Esophagus (tissue), 2 donors: ENCODE data around the gene CAPN6. TPM values are rescaled to one million over a fixed set of nuclear protein-coding genes. Genes with fewer than 3 reads are reported as not detected.

ENCODE experiments used
- H3K27ac ChIP-seq, 2 donors: one replicate each; pipeline ENCODE4 v1.5.1; 2013; ENCODE audit warnings: low read depth in 2 of 2, mild to moderate bottlenecking in 2 of 2, inconsistent platforms in 1 of 2, low read length in 1 of 2, moderate library complexity in 1 of 2
- H3K27me3 ChIP-seq, 2 donors: one replicate each; pipeline ENCODE4 v1.6.1; 2013; ENCODE audit warnings: low read length in 2 of 2, control low read depth in 1 of 2, mild to moderate bottlenecking in 1 of 2; ENCODE audit not compliant: insufficient read depth in 2 of 2, control insufficient read depth in 1 of 2
- H3K36me3 ChIP-seq, 2 donors: one replicate each; pipeline ENCODE4 v1.6.1; 2013; ENCODE audit warnings: low read length in 1 of 2; ENCODE audit not compliant: control insufficient read depth in 2 of 2, insufficient read depth in 2 of 2
- H3K4me1 ChIP-seq, 2 donors: one replicate each; pipeline ENCODE4 v1.6.1; 2013; ENCODE audit warnings: low read length in 1 of 2; ENCODE audit not compliant: control insufficient read depth in 2 of 2, insufficient read depth in 2 of 2
- H3K4me3 ChIP-seq, 2 donors: one replicate each; pipeline ENCODE4 v1.5.1; 2013; ENCODE audit warnings: low read length in 2 of 2, mild to moderate bottlenecking in 2 of 2, low read depth in 1 of 2, moderate library complexity in 1 of 2
- H3K9me3 ChIP-seq, 2 donors: one replicate each; pipeline ENCODE4 v1.6.1; 2013; ENCODE audit warnings: mild to moderate bottlenecking in 2 of 2, low read depth in 1 of 2, low read length in 1 of 2, moderate library complexity in 1 of 2; ENCODE audit not compliant: control insufficient read depth in 2 of 2, insufficient read depth in 1 of 2
- WGBS, 2 donors: extraction: QIAGEN DNeasy Blood & Tissue Kit; methylation state at CpG; one replicate each; pipeline ENCODE4 v1.1.7; 2013; 5-methylcytosine and 5-hydroxymethylcytosine counted together
- polyA plus RNA-seq, 2 donors: library from polyadenylated mRNA; stranded (reverse); fragments of 200-250 nt; gene quantifications; one replicate each; pipeline ENCODE4 v1.2.3, GENCODE V29; 2013
- donor health status: healthy with polysubstance abuse.
- donor health status: Bipolar disorder and iron deficiency.

The CAPN6 gene
- polyA plus RNA-seq, 2 donors = 0.72 to 1.3 TPM

GRCh38 chrX:111282139-111282538 is 11.9 kb upstream of the CAPN6 start:
- no peaks in the 10 kb centered on the region for H3K9me3 ChIP-seq
- H3K4me1 ChIP-seq = no peaks in the 10 kb centered on the region
- H3K27ac ChIP-seq = no peak overlapping the region
- no peak overlapping the region for H3K4me3 ChIP-seq
- H3K36me3 ChIP-seq = no peaks in the 10 kb centered on the region
- peaks cover 0 to 3% of the 10 kb centered on the region in 2 donors for H3K27me3 ChIP-seq
- 80 to 88% methylated on average over 6 of the region's 6 CpGs for WGBS, 2 donors

GRCh38 chrX:111268506-111268905 is 1.8 kb downstream of the CAPN6 start:
- peaks cover 0 to 8% of the 10 kb centered on the region in 2 donors for H3K27me3 ChIP-seq
- 28 to 39% methylated on average over 2 of the region's 2 CpGs for WGBS, 2 donors

GRCh38 chrX:111265486-111265885 is 4.8 kb downstream of the CAPN6 start:
- no peaks in the 10 kb centered on the region for H3K9me3 ChIP-seq
- H3K4me1 ChIP-seq = no peaks in the 10 kb centered on the region
- H3K27ac ChIP-seq = no peak overlapping the region
- no peak overlapping the region for H3K4me3 ChIP-seq
- H3K27me3 ChIP-seq = peaks cover 0 to 15% of the 10 kb centered on the region in 2 donors
- 63 to 73% methylated on average over 2 of the region's 2 CpGs for WGBS, 2 donors
- H3K36me3 ChIP-seq = no peaks in the 10 kb centered on the region

More at GRCh38 chrX:111268506-111268905, 1.8 kb downstream of the CAPN6 start:
- no peak overlapping the region for H3K27ac ChIP-seq
- no peaks in the 10 kb centered on the region for H3K4me1 ChIP-seq
- H3K36me3 ChIP-seq = no peaks in the 10 kb centered on the region
- H3K9me3 ChIP-seq = no peaks in the 10 kb centered on the region
- H3K4me3 ChIP-seq = no peak overlapping the region

GRCh38 chrX:111264385-111264784 is 5.9 kb downstream of the CAPN6 start:
- no peak overlapping the region for H3K4me3 ChIP-seq
- peaks cover 0 to 12% of the 10 kb centered on the region in 2 donors for H3K27me3 ChIP-seq
- WGBS, 2 donors = 81 to 85% methylated on average over 2 of the region's 2 CpGs
- H3K27ac ChIP-seq = no peak overlapping the region
- no peaks in the 10 kb centered on the region for H3K9me3 ChIP-seq
- H3K4me1 ChIP-seq = no peaks in the 10 kb centered on the region
- no peaks in the 10 kb centered on the region for H3K36me3 ChIP-seq

GRCh38 chrX:111262086-111262485 is 8.2 kb downstream of the CAPN6 start:
- Histone ChIP-seq H3K4me3 (no peak overlapping the region), H3K9me3 (no peaks in the 10 kb centered on the region), H3K27me3 (peaks cover 0 to 10% of the 10 kb centered on the region in 2 donors), H3K27ac (no peak overlapping the region), H3K4me1 (no peaks in the 10 kb centered on the region), H3K36me3 (no peaks in the 10 kb centered on the region)
- WGBS, 2 donors = 52 to 64% methylated on average over 3 of the region's 3 CpGs

GRCh38 chrX:111260451-111260850 is 9.8 kb downstream of the CAPN6 start:
- Histone ChIP-seq H3K27ac (no peak overlapping the region), H3K4me1 (no peaks in the 10 kb centered on the region), H3K9me3 (no peaks in the 10 kb centered on the region), H3K27me3 (peaks cover 0 to 13% of the 10 kb centered on the region in 2 donors), H3K36me3 (no peaks in the 10 kb centered on the region), H3K4me3 (no peak overlapping the region)
- WGBS, 2 donors = 64 to 87% methylated on average over 3 of the region's 3 CpGs

- H3K9me3 ChIP-seq = no peaks in the 10 kb centered on the region
- 36 to 54% methylated on average over 3 of the region's 3 CpGs for WGBS, 2 donors
- H3K4me1 ChIP-seq = no peaks in the 10 kb centered on the region
- no peak overlapping the region for H3K27ac ChIP-seq
- no peak overlapping the region for H3K4me3 ChIP-seq
- no peaks in the 10 kb centered on the region for H3K36me3 ChIP-seq
- peaks cover 0 to 15% of the 10 kb centered on the region in 2 donors for H3K27me3 ChIP-seq
Measured at GRCh38 chrX:111259559-111259958, 10.7 kb downstream of the CAPN6 start.

- Histone ChIP-seq H3K4me3 (no peak overlapping the region), H3K9me3 (no peaks in the 10 kb centered on the region), H3K27ac (no peak overlapping the region), H3K27me3 (peaks cover 0 to 13% of the 10 kb centered on the region in 2 donors), H3K4me1 (no peaks in the 10 kb centered on the region), H3K36me3 (no peaks in the 10 kb centered on the region)
- 60 to 72% methylated on average over 3 of the region's 3 CpGs for WGBS, 2 donors
Measured at GRCh38 chrX:111257733-111258132, 12.6 kb downstream of the CAPN6 start.

- Histone ChIP-seq H3K9me3 (no peaks in the 10 kb centered on the region), H3K4me1 (no peaks in the 10 kb centered on the region), H3K4me3 (no peak overlapping the region), H3K27me3 (peaks cover 0 to 13% of the 10 kb centered on the region in 2 donors), H3K27ac (no peak overlapping the region), H3K36me3 (no peaks in the 10 kb centered on the region)
- 84 to 90% methylated on average over 7 of the region's 7 CpGs for WGBS, 2 donors
Measured at GRCh38 chrX:111254896-111255693, 15.2 kb downstream of the CAPN6 start.

- Histone ChIP-seq H3K4me3 (no peak overlapping the region), H3K27me3 (peaks cover 0 to 7% of the 10 kb centered on the region in 2 donors), H3K27ac (no peak overlapping the region), H3K36me3 (no peaks in the 10 kb centered on the region), H3K4me1 (no peaks in the 10 kb centered on the region), H3K9me3 (no peaks in the 10 kb centered on the region)
- 33 to 54% methylated on average over 2 of the region's 2 CpGs for WGBS, 2 donors
Measured at GRCh38 chrX:111244235-111244750, 26.0 kb downstream of the CAPN6 start.
